NCI-H748 (cell line): ENCODE measurements around the gene SLC16A3.

Experiments
- DNase-seq: peaks from one replicate; lab custom pipeline; 2025; ENCODE audit not compliant: unreplicated experiment; lab: John Stamatoyannopoulos, UW

Gene SLC16A3

GRCh38 chr17:82281076-82281475 lies 52.2 kb downstream of the SLC16A3 start:
- no peak for DNase-seq

- no peak for DNase-seq
These were observed 52.8 kb downstream of the SLC16A3 start for GRCh38 chr17:82281502-82282238.

- no peak for DNase-seq
These were observed 53.7 kb downstream of the SLC16A3 start for GRCh38 chr17:82282239-82283207.

GRCh38 chr17:82283208-82283749 lies 54.4 kb downstream of the SLC16A3 start:
- DNase-seq = peak; percentile 25

GRCh38 chr17:82285141-82285540 lies 56.3 kb downstream of the SLC16A3 start:
- no peak for DNase-seq

GRCh38 chr17:82287013-82287867 lies 58.4 kb downstream of the SLC16A3 start:
- DNase-seq = no peak

GRCh38 chr17:82287868-82288801 lies 59.3 kb downstream of the SLC16A3 start:
- no peak for DNase-seq
